AG04449 (cell line): Measurements from ENCODE around the gene RPS6KA3.

Source experiments
- CTCF ChIA-PET: fragments of 350-600 bp; formaldehyde crosslinking; extraction: SDS; loops from one replicate; lab custom pipeline; 2021; ENCODE audit warnings: antibody characterized with exemption; lab: Yijun Ruan, JAX
- POLR2A ChIA-PET: fragments of 400-600, 350-600 bp; formaldehyde crosslinking; extraction: SDS; loops from one replicate; lab custom pipeline; 2020; ENCODE audit warnings: antibody characterized with exemption, inconsistent platforms; lab: Yijun Ruan, JAX
- DNase-seq: peaks from one replicate; pipeline ENCODE4 v3.0.0-alpha.2; 2010; ENCODE audit warnings: low read depth, low spot score
- H3K4me3 ChIP-seq: 2 replicates; pipeline ENCODE4 v1.5.1; 2011; ENCODE audit warnings: low read depth, mild to moderate bottlenecking, control low read depth, low read length
- CTCF ChIP-seq: IDR thresholded peaks from one replicate; pipeline ENCODE4 v1.5.1; 2011; ENCODE audit warnings: mild to moderate bottlenecking, moderate library complexity, low read length, control low read depth, inconsistent platforms; ENCODE audit not compliant: insufficient read depth; ENCODE audit errors: missing control alignments

Gene RPS6KA3

GRCh38 chrX:20159797-20160385, 106.8 kb downstream of the RPS6KA3 start:
- ChIA-PET POLR2A (no interaction called here), CTCF (no interaction called here)
- DNase-seq = no peak
- TF ChIP-seq CTCF = no peak
- no peak overlapping the region for H3K4me3 ChIP-seq

- POLR2A ChIA-PET = no interaction called here
- no peak for TF ChIP-seq CTCF
- no peak overlapping the region for H3K4me3 ChIP-seq
- no peak for DNase-seq
- CTCF ChIA-PET = interaction anchor here (1.5 kb wide), 1 partner anchor 10 kb away, joined by 3 read pairs; the partner anchor contains the start of gene EIF1AX
These were observed 115.0 kb downstream of the RPS6KA3 start for GRCh38 chrX:20151689-20152088.

- ChIA-PET CTCF (interaction anchor here (1.0 kb wide), 1 partner anchor 9 kb away, joined by 4 read pairs; no protein-coding TSS in a partner anchor), POLR2A (no interaction called here)
- no peak for DNase-seq
- no peak for TF ChIP-seq CTCF
- H3K4me3 ChIP-seq = no peak overlapping the region
These were observed 117.4 kb downstream of the RPS6KA3 start for GRCh38 chrX:20149326-20149725.

- no peak for DNase-seq
- ChIA-PET CTCF (no interaction called here), POLR2A (no interaction called here)
- TF ChIP-seq CTCF = no peak
- H3K4me3 ChIP-seq = no peak overlapping the region
These were observed 119.1 kb downstream of the RPS6KA3 start for GRCh38 chrX:20147561-20147960.

- no peak for DNase-seq
- CTCF ChIA-PET = no interaction called here
- TF ChIP-seq CTCF = no peak
- H3K4me3 ChIP-seq = no peak overlapping the region
- POLR2A ChIA-PET = no interaction called here
These were observed 122.2 kb downstream of the RPS6KA3 start for GRCh38 chrX:20144491-20144890.

- no peak for TF ChIP-seq CTCF
- no peak for DNase-seq
- POLR2A ChIA-PET = no interaction called here
- no peak overlapping the region for H3K4me3 ChIP-seq
- CTCF ChIA-PET = no interaction called here
These were observed 123.1 kb downstream of the RPS6KA3 start for GRCh38 chrX:20143561-20143960.
